H9 (cell line): ENCODE measurements around the gene CKS1B. TPM values are rescaled to one million over a fixed set of nuclear protein-coding genes. Genes with fewer than 3 reads are reported as not detected.
A peak's percentile ranks its signal among the peaks of the same experiment; 100 is the strongest.

Source experiments
- DNase-seq: peaks from one replicate; pipeline ENCODE4 v3.0.0-alpha.2; 2017
- H2AFZ ChIP-seq: one replicate; pipeline ENCODE4 v1.6.1; 2013; ENCODE audit warnings: mild to moderate bottlenecking, low read length, control low read depth, moderate library complexity
- H2AK5ac ChIP-seq: 2 replicates; pipeline ENCODE4 v1.6.1; 2013; ENCODE audit warnings: low read length, control low read depth, mixed read lengths; ENCODE audit not compliant: insufficient read length
- H2BK120ac ChIP-seq: one replicate; pipeline ENCODE4 v1.6.1; 2013; ENCODE audit warnings: low read depth, mild to moderate bottlenecking, low read length, control low read depth, inconsistent platforms; ENCODE audit not compliant: poor library complexity, severe bottlenecking
- H2BK12ac ChIP-seq: 2 replicates; pipeline ENCODE4 v1.6.1; 2013; ENCODE audit warnings: low read length, control low read depth, mixed read lengths, low read depth; ENCODE audit not compliant: insufficient read length
- H2BK15ac ChIP-seq: 2 replicates; pipeline ENCODE4 v1.6.1; 2013; ENCODE audit warnings: low read depth, low read length, control low read depth
- H2BK20ac ChIP-seq: one replicate; pipeline ENCODE4 v1.6.1; 2013; ENCODE audit warnings: low read depth, mild to moderate bottlenecking, low read length, control low read depth, inconsistent platforms; ENCODE audit not compliant: poor library complexity, severe bottlenecking
- H2BK5ac ChIP-seq: 2 replicates; pipeline ENCODE4 v1.6.1; 2013; ENCODE audit warnings: low read length, control low read depth, mixed read lengths; ENCODE audit not compliant: insufficient read length
- H3K14ac ChIP-seq: 2 replicates; pipeline ENCODE4 v1.6.1; 2013; ENCODE audit warnings: low read length, control low read depth; ENCODE audit not compliant: insufficient read depth
- H3K18ac ChIP-seq: 2 replicates; pipeline ENCODE4 v1.6.1; 2013; ENCODE audit warnings: low read depth, mild to moderate bottlenecking, mixed read lengths, low read length, control low read depth; ENCODE audit not compliant: insufficient read length
- H3K23ac ChIP-seq: 2 replicates; pipeline ENCODE4 v1.6.1; 2013; ENCODE audit warnings: low read length, control low read depth, mixed read lengths, low read depth; ENCODE audit not compliant: insufficient read length
- H3K23me2 ChIP-seq: 2 replicates; pipeline ENCODE4 v1.6.1; 2013; ENCODE audit warnings: low read depth, mild to moderate bottlenecking, mixed read lengths, low read length, control low read depth; ENCODE audit not compliant: insufficient read length, poor library complexity, severe bottlenecking
- H3K27ac ChIP-seq: 2 replicates; pipeline ENCODE4 v1.5.1; 2013; ENCODE audit warnings: low read length, control low read depth, mixed read lengths, low read depth; ENCODE audit not compliant: insufficient read length
- H3K27me3 ChIP-seq: 2 replicates; pipeline ENCODE4 v1.6.1; 2013; ENCODE audit warnings: low read length, control low read depth, inconsistent platforms; ENCODE audit not compliant: insufficient read depth
- H3K4ac ChIP-seq: 2 replicates; pipeline ENCODE4 v1.6.1; 2013; ENCODE audit warnings: low read depth, mild to moderate bottlenecking, control low read depth, inconsistent platforms, low read length, moderate library complexity
- H3K4me1 ChIP-seq: 2 replicates; pipeline ENCODE4 v1.6.1; 2013; ENCODE audit warnings: low read length, control low read depth, inconsistent platforms; ENCODE audit not compliant: insufficient read depth
- H3K4me2 ChIP-seq: 2 replicates; pipeline ENCODE4 v1.6.1; 2013; ENCODE audit warnings: low read length, control low read depth, mixed read lengths; ENCODE audit not compliant: insufficient read length, insufficient read depth
- H3K56ac ChIP-seq: 2 replicates; pipeline ENCODE4 v1.6.1; 2013; ENCODE audit warnings: low read depth, mild to moderate bottlenecking, mixed read lengths, low read length, control low read depth; ENCODE audit not compliant: insufficient read length
- H3K79me1 ChIP-seq: 2 replicates; pipeline ENCODE4 v1.6.1; 2013; ENCODE audit warnings: low read depth, mild to moderate bottlenecking, moderate library complexity, low read length, control low read depth, inconsistent platforms; ENCODE audit not compliant: insufficient read depth, poor library complexity, severe bottlenecking
- H3K79me2 ChIP-seq: 2 replicates; pipeline ENCODE4 v1.6.1; 2013; ENCODE audit warnings: low read length, control low read depth, inconsistent platforms; ENCODE audit not compliant: insufficient read depth
- H3K9ac ChIP-seq: 2 replicates; pipeline ENCODE4 v1.6.1; 2013; ENCODE audit warnings: low read length, control low read depth, mixed read lengths; ENCODE audit not compliant: insufficient read length; ENCODE audit errors: extremely low read depth
- H3K9me3 ChIP-seq: one replicate; pipeline ENCODE4 v1.6.1; 2013; ENCODE audit warnings: low read depth, low read length, inconsistent platforms; ENCODE audit not compliant: control insufficient read depth
- H3T11ph ChIP-seq: one replicate; pipeline ENCODE4 v1.6.1; 2013; ENCODE audit warnings: mild to moderate bottlenecking, low read length, control low read depth, inconsistent platforms
- H4K20me1 ChIP-seq: one replicate; pipeline ENCODE4 v1.6.1; 2013; ENCODE audit not compliant: control insufficient read depth, insufficient read length, insufficient read depth
- H4K5ac ChIP-seq: 2 replicates; pipeline ENCODE4 v1.6.1; 2013; ENCODE audit warnings: low read depth, mild to moderate bottlenecking, mixed read lengths, low read length, control low read depth; ENCODE audit not compliant: insufficient read length
- H4K8ac ChIP-seq: replicated peaks from 2 replicates; pipeline ENCODE4 v1.6.1; 2013; ENCODE audit warnings: low read length, control low read depth, mixed read lengths, low read depth; ENCODE audit not compliant: insufficient read length
- H4K91ac ChIP-seq: 2 replicates; pipeline ENCODE4 v1.6.1; 2013; ENCODE audit warnings: low read depth, mild to moderate bottlenecking, moderate library complexity, mixed read lengths, low read length, control low read depth; ENCODE audit not compliant: insufficient read length
- H3K27ac Mint-ChIP-seq, 3 experiments: 2 replicates in 2 of 3; 3 replicates in 1 of 3; pipeline ENCODE4 v1.8.0; 2020 to 2021; ENCODE audit warnings: mixed read lengths in 3 of 3, mild to moderate bottlenecking in 1 of 3, moderate library complexity in 1 of 3
- H3K27me3 Mint-ChIP-seq: 2 replicates; pipeline ENCODE4 v1.8.0; 2021; ENCODE audit warnings: low read depth, mild to moderate bottlenecking, moderate library complexity, mixed read lengths
- H3K36me3 Mint-ChIP-seq, 3 experiments: 2 replicates in 2 of 3; 3 replicates in 1 of 3; pipeline ENCODE4 v1.8.0; 2020 to 2021; ENCODE audit warnings: low read depth in 3 of 3, mixed read lengths in 3 of 3; ENCODE audit not compliant: insufficient read depth in 1 of 3
- H3K4me1 Mint-ChIP-seq, 2 experiments: 2 replicates each; pipeline ENCODE4 v1.8.0; 2020; ENCODE audit warnings: mixed read lengths in 2 of 2
- H3K4me3 Mint-ChIP-seq, 2 experiments: 2 replicates in 1 of 2; 3 replicates in 1 of 2; pipeline ENCODE4 v1.8.0; 2020 to 2021; ENCODE audit warnings: mild to moderate bottlenecking in 2 of 2, mixed read lengths in 2 of 2, moderate library complexity in 1 of 2
- H3K9me3 Mint-ChIP-seq, 2 experiments: 2 replicates in 1 of 2; 3 replicates in 1 of 2; pipeline ENCODE4 v1.8.0; 2020; ENCODE audit warnings: mild to moderate bottlenecking in 2 of 2, mixed read lengths in 2 of 2, moderate library complexity in 1 of 2
- CTCF ChIP-seq: fragments of 200-600 bp; sonication (generic); conservative IDR thresholded peaks from 3 replicates; pipeline ENCODE4 v1.8.0; 2021; ENCODE audit warnings: antibody characterized with exemption, mild to moderate bottlenecking
- WGBS: extraction: QIAGEN DNeasy Blood & Tissue Kit; methylation state at CpG from one replicate; pipeline ENCODE4 v1.1.7; 2013; ENCODE audit warnings: missing lambda C conversion rate, low lambda C conversion rate, mixed read lengths; ENCODE audit not compliant: insufficient read length; ENCODE audit errors: extremely low coverage; 5-methylcytosine and 5-hydroxymethylcytosine counted together
- total RNA-seq: library from RNA; stranded (reverse); gene quantifications from 2 replicates; pipeline ENCODE4 v1.2.1, GENCODE V29; 2021

The CKS1B gene
- total RNA-seq, 1 experiment from 2014 or later, result 279 TPM

DNA sequence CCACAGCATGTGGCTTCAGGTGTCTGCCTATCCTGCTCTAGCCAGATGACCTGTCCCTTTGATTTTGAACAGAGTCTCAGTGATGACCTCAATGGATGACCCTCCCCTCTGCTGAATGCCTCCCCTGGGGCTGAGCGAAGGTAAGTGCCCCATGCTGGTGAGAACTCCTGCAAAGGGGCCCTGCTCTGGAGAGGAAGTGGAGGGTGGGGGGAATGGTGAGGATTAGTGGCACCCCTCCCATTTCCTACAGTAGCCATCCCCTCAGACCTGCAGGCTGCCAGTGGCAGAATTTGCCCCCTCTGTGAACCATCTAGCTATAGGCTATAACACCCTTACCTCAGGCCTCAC, 34.3 kb upstream of the CKS1B start:
- Histone ChIP-seq H2BK12ac (no peak overlapping the region), H2BK20ac (no peak overlapping the region), H3K9ac (no peak overlapping the region), H2BK15ac (no peak overlapping the region), H4K8ac (no peak overlapping the region), H3K18ac (no peak overlapping the region), H3K4me1 (peaks cover 3% of the 10 kb centered on the region), H3K27ac (no peak overlapping the region), H3K23me2 (peaks cover 11% of the 10 kb centered on the region), H3K23ac (no peak overlapping the region), H3K27me3 (no peaks in the 10 kb centered on the region), H2AFZ (no peak overlapping the region), H2BK120ac (no peak overlapping the region), H4K5ac (no peak overlapping the region), H3K79me1 (no peaks in the 10 kb centered on the region), H3K9me3 (no peaks in the 10 kb centered on the region), H3K79me2 (no peaks in the 10 kb centered on the region), H2AK5ac (no peak overlapping the region), H3K56ac (no peak overlapping the region), H3K4ac (no peak overlapping the region), H4K20me1 (no peaks in the 10 kb centered on the region), H2BK5ac (no peak overlapping the region), H4K91ac (no peak overlapping the region), H3K14ac (no peak overlapping the region), H3K4me2 (no peak overlapping the region), H3T11ph (no peak overlapping the region)
- Mint-ChIP-seq H3K27ac (peak overlapping the region in 1 of 3 experiments; percentile 48; a peak in 1 of 7 replicates), H3K9me3 (no peaks in the 10 kb centered on the region; a peak in 2 of 5 replicates), H3K36me3 (no peaks in the 10 kb centered on the region; a peak in 1 of 7 replicates), H3K27me3 (no peaks in the 10 kb centered on the region; the same call in 1 of the 2 replicates), H3K4me1 (peaks cover 37 to 40% of the 10 kb centered on the region in 2 experiments), H3K4me3 (no peak overlapping the region; a peak in 1 of 5 replicates)
- no peak for TF ChIP-seq CTCF
- no CpG with 5 or more reads among the region's 1 CpG for WGBS
- DNase-seq, result no peak
